PC-9 (cell line): ENCODE results near the gene GRHPR. TPM values are rescaled to one million over a fixed set of nuclear protein-coding genes. Genes with fewer than 3 reads are reported as not detected.
A peak's percentile ranks its signal among the peaks of the same experiment; 100 is the strongest.

Source experiments
- BruUV-seq: library from RNA; stranded (reverse); fragments of 400-500 nt; replicated peaks from 2 replicates; lab custom pipeline; 2021; lab: Mats Ljungman, UMichigan
- CTCF ChIA-PET: fragments of 300-600 bp; sonication (Branson Sonifier 250); formaldehyde crosslinking; loops from one replicate; lab custom pipeline; 2022; ENCODE audit warnings: antibody characterized with exemption; lab: Charles Lee
- POLR2A ChIA-PET: fragments of 300-600 bp; sonication (Branson Sonifier 250); formaldehyde crosslinking; loops from one replicate; lab custom pipeline; 2022; ENCODE audit warnings: antibody characterized with exemption; ENCODE audit not compliant: unreplicated experiment; lab: Charles Lee
- DNase-seq, 2 experiments: peaks; one replicate each; pipeline versions ENCODE4 v3.0.0 to v3.0.0-alpha.2; 2015 to 2022; ENCODE audit warnings: mixed read lengths in 1 of 2
- H2AFZ ChIP-seq: fragments of 200-600 bp; sonication (generic); 2 replicates; pipeline ENCODE4 v1.8.1; 2017; ENCODE audit warnings: antibody characterized with exemption
- H3F3A ChIP-seq: fragments of 200-600 bp; sonication (generic); 2 replicates; pipeline ENCODE4 v1.8.1; 2017; ENCODE audit warnings: antibody characterized with exemption, mild to moderate bottlenecking, low read depth; ENCODE audit not compliant: insufficient read depth
- H3K27ac ChIP-seq: fragments of 200-600 bp; sonication (generic); 2 replicates; pipeline ENCODE4 v1.6.1; 2016; ENCODE audit warnings: mixed run types
- H3K27me3 ChIP-seq: fragments of 200-600 bp; sonication (generic); 2 replicates; pipeline ENCODE4 v1.6.1; 2016; ENCODE audit warnings: low read depth, mixed run types; ENCODE audit not compliant: insufficient read depth
- H3K36me3 ChIP-seq: fragments of 200-600 bp; sonication (generic); 2 replicates; pipeline ENCODE4 v1.6.1; 2016; ENCODE audit warnings: low read depth, mixed run types
- H3K4me1 ChIP-seq: fragments of 200-600 bp; sonication (generic); replicated peaks from 2 replicates; pipeline ENCODE4 v1.6.1; 2016; ENCODE audit warnings: mixed run types; ENCODE audit not compliant: insufficient read depth
- H3K4me2 ChIP-seq: fragments of 200-600 bp; sonication (generic); 2 replicates; pipeline ENCODE4 v1.6.1; 2017; ENCODE audit warnings: mixed run types
- H3K4me3 ChIP-seq: fragments of 200-600 bp; sonication (generic); 2 replicates; pipeline ENCODE4 v1.6.1; 2016; ENCODE audit warnings: mixed run types
- H3K79me2 ChIP-seq: fragments of 200-600 bp; sonication (generic); 2 replicates; pipeline ENCODE4 v1.6.1; 2017; ENCODE audit warnings: low read depth, mixed run types
- H3K9me2 ChIP-seq: fragments of 200-600 bp; sonication (generic); 2 replicates; pipeline ENCODE4 v1.8.1; 2017; ENCODE audit warnings: mild to moderate bottlenecking; ENCODE audit not compliant: insufficient read depth
- H3K9me3 ChIP-seq: fragments of 200-600 bp; sonication (generic); 2 replicates; pipeline ENCODE4 v1.8.1; 2016; ENCODE audit warnings: low read depth; ENCODE audit not compliant: insufficient read depth
- H4K20me1 ChIP-seq: fragments of 200-600 bp; sonication (generic); 2 replicates; pipeline ENCODE4 v1.8.1; 2017; ENCODE audit not compliant: insufficient read depth
- CTCF ChIP-seq: fragments of 200-600 bp; sonication (generic); conservative IDR thresholded peaks from 2 replicates; pipeline ENCODE4 v1.6.1; 2017; ENCODE audit warnings: mixed run types, antibody characterized with exemption, mild to moderate bottlenecking, moderate library complexity
- EZH2 ChIP-seq: fragments of 200-600 bp; sonication (generic); IDR thresholded peaks from 2 replicates; pipeline ENCODE4 v1.8.0; 2017; ENCODE audit warnings: antibody characterized with exemption, low read depth
- intact Hi-C: fragments of 100-400 bp; cut with micrococcal nuclease; formaldehyde crosslinking; loops from one replicate; pipeline ENCODE4 v1.10.0; 2022; ENCODE audit not compliant: unreplicated experiment
- total RNA-seq: library from RNA; stranded (reverse); gene quantifications from 2 replicates; pipeline ENCODE4 v1.2.3, GENCODE V29; 2021

GRHPR gene
- total RNA-seq, 1 experiment from 2014 or later: 77.2 TPM

DNA sequence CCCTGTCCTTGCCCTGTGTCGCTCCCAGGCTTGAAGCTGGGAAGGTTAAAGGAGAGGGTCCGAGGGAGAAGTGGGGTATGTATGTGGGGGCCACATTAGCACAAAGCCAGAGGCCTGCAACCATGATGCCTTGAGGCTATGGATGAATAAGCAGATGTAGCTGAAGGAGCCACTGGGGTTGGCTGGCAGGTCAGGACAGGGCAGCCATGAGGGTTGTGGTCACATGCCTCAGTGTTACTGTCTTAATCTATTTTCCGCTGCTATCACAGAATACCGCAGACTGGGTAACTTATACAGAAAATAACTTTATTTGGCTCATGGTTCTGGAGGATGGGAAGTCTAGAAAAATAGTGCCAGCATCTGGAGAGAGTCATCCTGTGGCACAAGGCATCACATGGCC is 9.2 kb upstream of the GRHPR start:
- DNase-seq: no peak
- no peak for TF ChIP-seq EZH2
- TF ChIP-seq CTCF: no peak
- intact Hi-C loops: loop anchor here (2.0 kb wide), 1 partner anchor 51 kb away; the partner anchor contains the start of gene ZBTB5
- ChIA-PET POLR2A (interaction anchor here (0.7 kb wide), 1 partner anchor 52 kb away, joined by 8 read pairs; no protein-coding TSS in a partner anchor), CTCF (interaction anchor here (0.9 kb wide), 1 partner anchor 52 kb away, joined by 3 read pairs; the partner anchor contains the start of gene ZBTB5)
- peaks cover 51% of the 10 kb centered on the region for H3K4me1 ChIP-seq
- peak overlapping the region; percentile 79 for H3K4me2 ChIP-seq
- peak overlapping the region; percentile 85 for H3K27ac ChIP-seq
- no peaks in the 10 kb centered on the region for H3K9me2 ChIP-seq
- H3K27me3 ChIP-seq: no peaks in the 10 kb centered on the region
- H3F3A ChIP-seq: peaks cover 23% of the 10 kb centered on the region
- no peaks in the 10 kb centered on the region for H4K20me1 ChIP-seq
- no peaks in the 10 kb centered on the region for H3K36me3 ChIP-seq
- BruUV-seq: no TSS peak
- H2AFZ ChIP-seq: no peak overlapping the region
- no peak overlapping the region for H3K4me3 ChIP-seq
- H3K9me3 ChIP-seq: no peaks in the 10 kb centered on the region
- no peaks in the 10 kb centered on the region for H3K79me2 ChIP-seq

- Histone ChIP-seq H3F3A (peaks cover 23% of the 10 kb centered on the region), H3K79me2 (no peaks in the 10 kb centered on the region), H3K27me3 (no peaks in the 10 kb centered on the region), H3K9me3 (no peaks in the 10 kb centered on the region), H4K20me1 (no peaks in the 10 kb centered on the region), H3K27ac (0 out of 2 replicates have a peak overlapping the region, but pooled peaks have one; percentile 27), H3K4me3 (no peak overlapping the region), H3K36me3 (no peaks in the 10 kb centered on the region), H2AFZ (no peak overlapping the region), H3K4me2 (peak overlapping the region; percentile 58; the same call in 1 of the 2 replicates), H3K9me2 (no peaks in the 10 kb centered on the region), H3K4me1 (peaks cover 48% of the 10 kb centered on the region)
- no peak for DNase-seq
- intact Hi-C loops: no loop called here
- TF ChIP-seq EZH2: no peak
- no peak for TF ChIP-seq CTCF
- ChIA-PET CTCF (interaction anchor here (0.9 kb wide), 1 partner anchor 418 kb away, joined by 4 read pairs; no protein-coding TSS in a partner anchor), POLR2A (interaction anchor here (0.7 kb wide), 1 partner anchor 11 kb away, joined by 3 read pairs; no protein-coding TSS in a partner anchor)
- BruUV-seq: no TSS peak
Measured at GRCh38 chr9:37414503-37414943, 8.0 kb upstream of the GRHPR start.

DNA sequence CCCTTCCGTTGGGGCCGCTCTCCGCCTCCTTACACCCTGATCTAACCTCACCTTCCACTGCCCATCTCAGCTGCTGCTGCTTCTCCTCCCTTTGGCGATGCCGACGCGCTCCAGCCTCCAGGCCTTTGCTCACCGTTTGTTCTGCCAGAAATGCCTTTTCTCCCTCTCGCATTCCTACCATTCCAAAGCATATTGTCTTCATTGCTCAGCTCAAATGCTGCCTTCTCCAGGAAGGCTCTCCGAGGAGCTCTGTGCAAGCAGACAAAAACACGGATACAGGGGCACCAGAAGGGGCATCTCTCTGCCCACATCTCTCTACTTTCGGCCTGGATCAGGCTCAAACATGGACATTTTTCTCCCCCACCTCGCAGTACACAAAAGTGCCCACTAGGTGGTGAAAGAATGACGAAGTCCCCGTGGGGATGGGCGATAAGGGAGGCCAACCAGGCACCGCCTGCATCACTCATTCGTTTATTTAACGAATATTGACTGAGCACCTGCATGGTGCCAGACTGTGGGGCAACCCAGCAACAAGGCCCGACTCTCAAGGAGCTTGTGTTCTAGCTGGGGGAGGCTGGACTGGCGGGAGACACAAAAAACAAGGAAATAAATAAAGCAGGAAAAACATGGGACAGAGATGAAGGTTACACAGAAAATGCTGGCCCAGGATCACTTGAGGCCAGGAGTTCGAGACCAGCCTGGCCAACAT is 7.3 kb upstream of the GRHPR start:
- ChIA-PET POLR2A (interaction anchor here (0.7 kb wide), 1 partner anchor 11 kb away, joined by 3 read pairs; no protein-coding TSS in a partner anchor), CTCF (interaction anchor here (0.7 to 0.9 kb wide), 2 partner anchors 419 to 632 kb away, joined by 4 to 8 read pairs; no protein-coding TSS in a partner anchor)
- no peaks in the 10 kb centered on the region for H3K79me2 ChIP-seq
- no peaks in the 10 kb centered on the region for H3K9me2 ChIP-seq
- peaks cover 41% of the 10 kb centered on the region for H3K4me1 ChIP-seq
- no peak overlapping the region for H3K4me3 ChIP-seq
- no peaks in the 10 kb centered on the region for H3K36me3 ChIP-seq
- peaks cover 23% of the 10 kb centered on the region for H3F3A ChIP-seq
- 0 out of 2 replicates have a peak overlapping the region, but pooled peaks have one; percentile 40 for H2AFZ ChIP-seq
- no TSS peak for BruUV-seq
- H3K27me3 ChIP-seq: no peaks in the 10 kb centered on the region
- H4K20me1 ChIP-seq: no peaks in the 10 kb centered on the region
- no peaks in the 10 kb centered on the region for H3K9me3 ChIP-seq
- H3K27ac ChIP-seq: 0 out of 2 replicates have a peak overlapping the region, but pooled peaks have one; percentile 27
- H3K4me2 ChIP-seq: peak overlapping the region; percentile 58; the same call in 1 of the 2 replicates
- peak; percentile 70 to 71 for DNase-seq
- TF ChIP-seq CTCF (peak; percentile 79), EZH2 (no peak)
- intact Hi-C loops: no loop called here
